ENCODE results near the gene UBXN11.

GRCh38 chr1:26283279-26283853 lies 23.1 kb downstream of the UBXN11 start:
- TF ChIP-seq, protein P1, sequence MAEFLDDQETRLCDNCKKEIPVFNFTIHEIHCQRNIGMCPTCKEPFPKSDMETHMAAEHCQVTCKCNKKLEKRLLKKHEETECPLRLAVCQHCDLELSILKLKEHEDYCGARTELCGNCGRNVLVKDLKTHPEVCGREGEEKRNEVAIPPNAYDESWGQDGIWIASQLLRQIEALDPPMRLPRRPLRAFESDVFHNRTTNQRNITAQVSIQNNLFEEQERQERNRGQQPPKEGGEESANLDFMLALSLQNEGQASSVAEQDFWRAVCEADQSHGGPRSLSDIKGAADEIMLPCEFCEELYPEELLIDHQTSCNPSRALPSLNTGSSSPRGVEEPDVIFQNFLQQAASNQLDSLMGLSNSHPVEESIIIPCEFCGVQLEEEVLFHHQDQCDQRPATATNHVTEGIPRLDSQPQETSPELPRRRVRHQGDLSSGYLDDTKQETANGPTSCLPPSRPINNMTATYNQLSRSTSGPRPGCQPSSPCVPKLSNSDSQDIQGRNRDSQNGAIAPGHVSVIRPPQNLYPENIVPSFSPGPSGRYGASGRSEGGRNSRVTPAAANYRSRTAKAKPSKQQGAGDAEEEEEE (CRISPR knock-in tag; IDR thresholded peaks at IDR 0.05; ENCODE audit: borderline replicate concordance): no peak
- TF ChIP-seq ZNF609 (CRISPR knock-in tag; IDR thresholded peaks at IDR 0.05; ENCODE audit: borderline replicate concordance): no peak
- no peak for TF ChIP-seq MAX (IDR thresholded peaks at IDR 0.05)
- no peak for TF ChIP-seq MTF1 (CRISPR knock-in tag; IDR thresholded peaks at IDR 0.05)
- no peak for TF ChIP-seq ZNF317 (CRISPR knock-in tag; IDR thresholded peaks at IDR 0.05)
- TF ChIP-seq, protein P2, sequence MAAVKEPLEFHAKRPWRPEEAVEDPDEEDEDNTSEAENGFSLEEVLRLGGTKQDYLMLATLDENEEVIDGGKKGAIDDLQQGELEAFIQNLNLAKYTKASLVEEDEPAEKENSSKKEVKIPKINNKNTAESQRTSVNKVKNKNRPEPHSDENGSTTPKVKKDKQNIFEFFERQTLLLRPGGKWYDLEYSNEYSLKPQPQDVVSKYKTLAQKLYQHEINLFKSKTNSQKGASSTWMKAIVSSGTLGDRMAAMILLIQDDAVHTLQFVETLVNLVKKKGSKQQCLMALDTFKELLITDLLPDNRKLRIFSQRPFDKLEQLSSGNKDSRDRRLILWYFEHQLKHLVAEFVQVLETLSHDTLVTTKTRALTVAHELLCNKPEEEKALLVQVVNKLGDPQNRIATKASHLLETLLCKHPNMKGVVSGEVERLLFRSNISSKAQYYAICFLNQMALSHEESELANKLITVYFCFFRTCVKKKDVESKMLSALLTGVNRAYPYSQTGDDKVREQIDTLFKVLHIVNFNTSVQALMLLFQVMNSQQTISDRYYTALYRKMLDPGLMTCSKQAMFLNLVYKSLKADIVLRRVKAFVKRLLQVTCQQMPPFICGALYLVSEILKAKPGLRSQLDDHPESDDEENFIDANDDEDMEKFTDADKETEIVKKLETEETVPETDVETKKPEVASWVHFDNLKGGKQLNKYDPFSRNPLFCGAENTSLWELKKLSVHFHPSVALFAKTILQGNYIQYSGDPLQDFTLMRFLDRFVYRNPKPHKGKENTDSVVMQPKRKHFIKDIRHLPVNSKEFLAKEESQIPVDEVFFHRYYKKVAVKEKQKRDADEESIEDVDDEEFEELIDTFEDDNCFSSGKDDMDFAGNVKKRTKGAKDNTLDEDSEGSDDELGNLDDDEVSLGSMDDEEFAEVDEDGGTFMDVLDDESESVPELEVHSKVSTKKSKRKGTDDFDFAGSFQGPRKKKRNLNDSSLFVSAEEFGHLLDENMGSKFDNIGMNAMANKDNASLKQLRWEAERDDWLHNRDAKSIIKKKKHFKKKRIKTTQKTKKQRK (IDR thresholded peaks at IDR 0.05; ENCODE audit: low read length): no peak
